ENCODE results near the gene WNK2. TPM values are rescaled to one million over a fixed set of nuclear protein-coding genes. Genes with fewer than 3 reads are reported as not detected.

WNK2 gene
- total and polyA plus RNA-seq, 2 of the 4 experiments (the other 2 are of a cell fraction): not detected

DNA sequence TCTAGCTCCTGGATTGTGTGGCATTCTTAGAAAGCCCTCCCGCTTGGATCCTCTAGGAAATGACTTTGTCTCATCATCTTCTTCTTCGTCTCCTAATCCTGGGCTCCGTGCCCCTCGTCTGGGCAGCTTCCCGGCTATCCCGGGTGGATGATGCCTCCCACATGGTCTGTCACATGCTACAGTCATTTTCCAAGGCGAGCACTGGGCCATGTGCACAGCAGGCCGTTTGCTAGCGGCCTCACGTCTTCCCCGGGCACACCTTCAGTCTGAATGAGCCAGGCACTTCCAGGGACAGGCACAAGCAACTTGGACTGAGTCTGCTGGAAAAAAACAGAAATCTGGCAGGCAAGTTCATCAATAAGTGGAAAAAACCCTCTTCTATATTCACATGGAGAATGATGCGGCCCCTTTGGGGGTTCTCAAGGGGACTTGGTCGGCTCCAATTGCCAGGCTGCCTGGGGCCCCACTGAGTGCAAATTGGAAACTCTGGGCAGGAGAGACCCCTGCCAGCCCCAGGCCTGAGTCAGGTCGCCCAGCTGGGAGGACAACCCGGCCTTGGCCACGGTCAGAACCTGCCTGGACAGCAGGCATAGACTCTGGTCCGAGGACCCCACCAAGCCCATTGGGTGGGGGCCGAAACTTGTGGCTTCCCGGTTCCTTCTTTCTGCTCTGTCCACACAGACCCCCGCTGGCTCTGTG is 11.1 kb upstream of the WNK2 start:
- no peak overlapping the region for H3K56ac ChIP-seq (ENCODE audit: extremely low read depth, insufficient read depth, low read length)
- in situ Hi-C loops (cut with MboI; ENCODE audit: low sequenced_read_pairs): loop anchor here (25.0 kb wide), 1 partner anchor 789 kb away; the partner anchor contains the start of gene BARX1
- H4K91ac ChIP-seq (ENCODE audit: insufficient read depth, low read depth, low read length): no peak overlapping the region
- H3K9me3 ChIP-seq (ENCODE audit: control insufficient read depth, insufficient read depth, low read length): no peaks in the 10 kb centered on the region
- no peak overlapping the region for H4K5ac ChIP-seq (ENCODE audit: low read depth, low read length)
- ChIA-PET POLR2A (ENCODE audit: unreplicated experiment) (no interaction called here), CTCF (no interaction called here)
- H3K36me3 ChIP-seq (ENCODE audit: control insufficient read depth, insufficient read depth, low read length): no peaks in the 10 kb centered on the region
- H2AFZ ChIP-seq (replicated peaks; ENCODE audit: low read length, poor library complexity): peak overlapping the region; percentile 43
- no peak overlapping the region for H3K4me3 ChIP-seq (ENCODE audit: insufficient read depth, low read depth, low read length)
- DNase-seq (no peak), ATAC-seq (ENCODE audit: low read depth) (no peak)
- H2BK5ac ChIP-seq (ENCODE audit: low read depth, low read length, poor library complexity, severe bottlenecking): no peak overlapping the region
- intact Hi-C loops (cut with micrococcal nuclease): no loop called here
- H4K20me1 ChIP-seq (ENCODE audit: insufficient read depth, low read length): no peaks in the 10 kb centered on the region
- no peaks in the 10 kb centered on the region for H3K4me1 ChIP-seq (ENCODE audit: control insufficient read depth, insufficient read depth, low read length)
- H3K9me1 ChIP-seq (ENCODE audit: insufficient read depth, low read length): no peaks in the 10 kb centered on the region
- H3K79me1 ChIP-seq (ENCODE audit: low read depth in 1 of 2, low read length in 2 of 2): no peaks in the 10 kb centered on the region
- WGBS, 2 experiments (ENCODE audit: extremely low coverage in 2 of 2, insufficient read length in 1 of 2): 53% methylated on average over 10 of the region's 20 CpGs; no CpG with 5 or more reads in 1 of the 2 experiments
- H3K23ac ChIP-seq (ENCODE audit: low read depth, low read length): no peak overlapping the region
- H3K9ac ChIP-seq (ENCODE audit: low read depth, low read length): no peak overlapping the region
- H3K18ac ChIP-seq (ENCODE audit: low read depth, low read length): no peak overlapping the region
- no peak overlapping the region for H2AK5ac ChIP-seq (ENCODE audit: low read depth, low read length)
- dilution Hi-C loops (cut with HindIII; ENCODE audit: low sequenced_read_pairs, unreplicated experiment): no loop called here
- no peak overlapping the region for H2BK120ac ChIP-seq (ENCODE audit: low read depth, low read length)
- H2BK15ac ChIP-seq (ENCODE audit: low read depth, low read length): no peak overlapping the region
- H2AK9ac ChIP-seq (replicated peaks; ENCODE audit: low read depth, low read length, poor library complexity): no peak overlapping the region
- no peak overlapping the region for H2BK20ac ChIP-seq (ENCODE audit: low read depth, low read length)
- no peak overlapping the region for H3K4me2 ChIP-seq (ENCODE audit: low read depth, low read length)
- TF ChIP-seq CEBPB (IDR thresholded peaks at IDR 0.05; ENCODE audit: low read depth, low read length): no peak
- no peak for TF ChIP-seq NFE2L2 (IDR thresholded peaks at IDR 0.05; ENCODE audit: low read depth, low read length)
- no peak for TF ChIP-seq MXI1 (IDR thresholded peaks at IDR 0.05; ENCODE audit: borderline replicate concordance, low read depth, low read length)
- TF ChIP-seq FOS (IDR thresholded peaks at IDR 0.05; ENCODE audit: low read depth, low read length): no peak
- TF ChIP-seq ELK1 (IDR thresholded peaks at IDR 0.05; ENCODE audit: borderline replicate concordance, low read depth, low read length): no peak
- no peak for TF ChIP-seq SMC3 (IDR thresholded peaks at IDR 0.05; ENCODE audit: low read depth, low read length)
- TF ChIP-seq, protein P1, sequence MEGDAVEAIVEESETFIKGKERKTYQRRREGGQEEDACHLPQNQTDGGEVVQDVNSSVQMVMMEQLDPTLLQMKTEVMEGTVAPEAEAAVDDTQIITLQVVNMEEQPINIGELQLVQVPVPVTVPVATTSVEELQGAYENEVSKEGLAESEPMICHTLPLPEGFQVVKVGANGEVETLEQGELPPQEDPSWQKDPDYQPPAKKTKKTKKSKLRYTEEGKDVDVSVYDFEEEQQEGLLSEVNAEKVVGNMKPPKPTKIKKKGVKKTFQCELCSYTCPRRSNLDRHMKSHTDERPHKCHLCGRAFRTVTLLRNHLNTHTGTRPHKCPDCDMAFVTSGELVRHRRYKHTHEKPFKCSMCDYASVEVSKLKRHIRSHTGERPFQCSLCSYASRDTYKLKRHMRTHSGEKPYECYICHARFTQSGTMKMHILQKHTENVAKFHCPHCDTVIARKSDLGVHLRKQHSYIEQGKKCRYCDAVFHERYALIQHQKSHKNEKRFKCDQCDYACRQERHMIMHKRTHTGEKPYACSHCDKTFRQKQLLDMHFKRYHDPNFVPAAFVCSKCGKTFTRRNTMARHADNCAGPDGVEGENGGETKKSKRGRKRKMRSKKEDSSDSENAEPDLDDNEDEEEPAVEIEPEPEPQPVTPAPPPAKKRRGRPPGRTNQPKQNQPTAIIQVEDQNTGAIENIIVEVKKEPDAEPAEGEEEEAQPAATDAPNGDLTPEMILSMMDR (conservative IDR thresholded peaks at IDR 0.05; ENCODE audit: low read depth, low read length): no peak
- no peak for TF ChIP-seq MAZ (IDR thresholded peaks at IDR 0.05; ENCODE audit: borderline replicate concordance, low read depth, low read length)
- H3K4ac ChIP-seq (ENCODE audit: low read depth, low read length): no peak overlapping the region
- H3K27ac ChIP-seq (ENCODE audit: insufficient read depth, low read length): no peak overlapping the region
- no peak overlapping the region for H3K14ac ChIP-seq (replicated peaks; ENCODE audit: low read depth, low read length)
- peaks cover 36% of the 10 kb centered on the region for H3K27me3 ChIP-seq (ENCODE audit: control insufficient read depth, insufficient read depth, low read length)
- no peak overlapping the region for H4K8ac ChIP-seq (ENCODE audit: low read depth in 2 of 2, low read length in 2 of 2)
- no TSS peak for BruUV-seq (replicated peaks)

Measured in IMR-90 (cell line).